ENCODE data around the gene ANKRD66. TPM values are rescaled to one million over a fixed set of nuclear protein-coding genes. Genes with fewer than 3 reads are reported as not detected.

The ANKRD66 gene
- not detected in 2 replicates for total RNA-seq

DNA sequence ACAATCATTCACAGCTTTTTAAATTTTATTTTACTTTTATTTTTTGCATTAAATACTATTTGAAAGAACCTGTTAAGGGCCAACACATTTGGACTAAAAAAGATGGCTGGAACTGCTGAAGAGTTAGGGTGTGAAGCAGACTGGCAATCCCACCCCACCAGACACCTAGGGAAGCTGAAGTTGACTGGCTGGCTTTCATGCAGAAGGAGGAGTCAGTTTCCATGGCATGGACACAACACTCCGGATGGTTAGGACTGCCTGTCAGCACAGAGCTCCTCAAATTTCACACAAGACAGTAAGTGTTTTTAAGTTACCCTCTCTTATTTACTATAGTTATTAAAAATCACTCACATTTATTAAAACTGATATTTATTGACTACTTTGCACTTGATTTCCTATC, at the start of gene ANKRD66:
TSS of gene ANKRD66 (plus strand) at position 238 of the 400 bp plus-strand sequence. CDS start 5,016 bp downstream, outside the sequence.

GRCh38 chr6:46734867-46735719, 11.6 kb upstream of the ANKRD66 start, which contains the start of gene PLA2G7:
TSS of gene PLA2G7 (minus strand) at chr6:46735375. CDS start at chr6:46722891, 12,484 bp downstream.

DNA sequence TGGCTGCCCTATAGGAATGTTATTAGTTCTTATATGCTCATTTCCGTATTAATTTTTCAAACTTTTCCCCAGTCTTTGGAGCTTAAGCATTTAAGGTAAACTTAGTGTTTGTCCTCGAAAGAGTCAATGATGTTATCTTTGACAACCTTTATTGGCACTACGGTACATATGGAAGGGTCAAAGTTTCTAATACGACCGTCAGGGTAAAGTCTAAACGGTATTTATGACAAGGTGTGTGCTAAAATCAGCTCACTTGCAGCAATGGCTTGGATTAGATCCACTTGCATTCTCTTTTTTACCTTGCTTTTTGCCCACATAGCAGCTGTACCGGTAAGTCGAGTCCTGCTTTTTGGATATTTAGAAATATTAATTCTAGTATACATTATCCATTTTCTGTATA, 46.4 kb downstream of the ANKRD66 start, which contains the start of gene MEP1A:
TSS of gene MEP1A (plus strand) at position 252 of the 400 bp plus-strand sequence. CDS start at position 262, 10 bp downstream.

Other genes starting within 250 kb of the ANKRD66 start
- not detected in 2 replicates for gene CYP39A1, start 94.1 kb upstream of the ANKRD66 start, total RNA-seq
- 0.90 and 2.3 TPM in 2 replicates for gene SLC25A27, start 94.0 kb upstream of the ANKRD66 start, total RNA-seq
- gene TDRD6, start 59.0 kb upstream of the ANKRD66 start, total RNA-seq, result not detected in 2 replicates
- gene PLA2G7, start 11.6 kb upstream of the ANKRD66 start, total RNA-seq, result not detected in 2 replicates
- gene MEP1A, start 46.5 kb downstream of the ANKRD66 start, total RNA-seq, result not detected in 2 replicates
- gene ADGRF5, start 175.0 kb downstream of the ANKRD66 start, total RNA-seq, result 3.4 and 7.9 TPM in 2 replicates

All from cardiac atrium fibroblast (primary cell).